GM18498 (cell line): Measurements from ENCODE around the gene MOV10L1.
"Not testable (repeated sequence)": the region's sequence is repeated elsewhere in the genome, so short reads cannot be mapped to it uniquely, and the experiment has no call there.

ENCODE experiments used
- ATAC-seq: cut with Tn5 transposase; IDR thresholded peaks from one replicate; pipeline ENCODE4 v1.9.1; 2021; ENCODE audit warnings: mild to moderate bottlenecking, moderate library complexity; ENCODE audit not compliant: unreplicated experiment

MOV10L1 gene

GRCh38 chr22:50076646-50077535 lies 12.9 kb upstream of the MOV10L1 start:
- no peak for ATAC-seq

- ATAC-seq = no peak
Measured at GRCh38 chr22:50078246-50078645, 11.6 kb upstream of the MOV10L1 start.

- no peak for ATAC-seq
Measured at GRCh38 chr22:50078761-50079160, 11.0 kb upstream of the MOV10L1 start.

- no peak for ATAC-seq
Measured at GRCh38 chr22:50080077-50080465, 9.7 kb upstream of the MOV10L1 start.

GRCh38 chr22:50081426-50082196 lies 8.2 kb upstream of the MOV10L1 start:
- no peak for ATAC-seq

GRCh38 chr22:50082197-50082715 lies 7.5 kb upstream of the MOV10L1 start:
- no peak for ATAC-seq

GRCh38 chr22:50082961-50083461 lies 6.8 kb upstream of the MOV10L1 start:
- ATAC-seq = no peak

- no peak for ATAC-seq
Measured at GRCh38 chr22:50083462-50084079, 6.2 kb upstream of the MOV10L1 start.

- no peak for ATAC-seq
Measured at GRCh38 chr22:50084080-50084477, 5.7 kb upstream of the MOV10L1 start.

- ATAC-seq = no peak
Measured at GRCh38 chr22:50084614-50085021, 5.2 kb upstream of the MOV10L1 start.

GRCh38 chr22:50085211-50085972 lies 4.4 kb upstream of the MOV10L1 start, which contains the start of gene MLC1:
Gene MLC1, minus strand, starts transcription at chr22:50085426. Its CDS starts 524 bp downstream, at chr22:50084902.
- ATAC-seq = no peak

GRCh38 chr22:50086526-50086925 lies 3.3 kb upstream of the MOV10L1 start:
- no peak for ATAC-seq

- ATAC-seq = not testable (repeated sequence)
Measured at GRCh38 chr22:50086975-50087374, 2.8 kb upstream of the MOV10L1 start.

- ATAC-seq = no peak
Measured at GRCh38 chr22:50087646-50088045, 2.2 kb upstream of the MOV10L1 start.

GRCh38 chr22:50088096-50088495 lies 1.7 kb upstream of the MOV10L1 start:
- ATAC-seq = no peak

- no peak for ATAC-seq
Measured at GRCh38 chr22:50089231-50089630, 575 bp upstream of the MOV10L1 start.

- ATAC-seq = no peak
Measured at GRCh38 chr22:50090412-50090714, 557 bp downstream of the MOV10L1 start.

- ATAC-seq = no peak
Measured at GRCh38 chr22:50091092-50091768, 1.4 kb downstream of the MOV10L1 start.

- ATAC-seq = no peak
Measured at GRCh38 chr22:50092342-50092741, 2.5 kb downstream of the MOV10L1 start.

GRCh38 chr22:50098052-50098451 lies 8.2 kb downstream of the MOV10L1 start:
- ATAC-seq = no peak
